ENCODE measurements around the gene MYO3B. TPM values are rescaled to one million over a fixed set of nuclear protein-coding genes. Genes with fewer than 3 reads are reported as not detected.

MYO3B gene
- total and polyA plus RNA-seq, 2 donors (not counting 3 experiments of a cell fraction or from before 2014, with no cell fraction given) = 0.03 TPM; not detected in 1

- Histone ChIP-seq H3K27ac (ENCODE audit: insufficient read depth, low read depth, low read length) (no peak overlapping the region), H3K36me3 (ENCODE audit: control insufficient read depth in 2 of 2, extremely low read depth in 1 of 2, insufficient read depth in 2 of 2, low read length in 2 of 2) (no peaks in the 10 kb centered on the region), H4K20me1 (replicated peaks; ENCODE audit: control insufficient read depth, extremely low read depth, insufficient read depth, low read length) (no peaks in the 10 kb centered on the region), H3K4me3 (replicated peaks in 1 of 3; ENCODE audit: insufficient read depth in 1 of 3, low read depth in 1 of 3, low read length in 3 of 3) (no peak overlapping the region), H3K9me3 (replicated peaks; ENCODE audit: control insufficient read depth, insufficient read depth, low read length) (no peaks in the 10 kb centered on the region), H3K9me1 (replicated peaks; ENCODE audit: control insufficient read depth, extremely low read depth, insufficient read depth, low read length) (no peaks in the 10 kb centered on the region), H3K4me2 (ENCODE audit: insufficient read depth, low read length) (no peak overlapping the region), H2AFZ (ENCODE audit: low read depth, low read length) (no peak overlapping the region), H3K4me1 (ENCODE audit: control insufficient read depth, extremely low read depth, insufficient read depth, low read length) (no peaks in the 10 kb centered on the region), H3K9ac (replicated peaks; ENCODE audit: extremely low read depth, insufficient read depth, low read length) (no peak overlapping the region), H3K27me3 (ENCODE audit: control insufficient read depth in 2 of 2, insufficient read depth in 2 of 2, low read length in 2 of 2) (peaks cover 0 to 5% of the 10 kb centered on the region in 2 experiments), H3K79me2 (ENCODE audit: control insufficient read depth, insufficient read depth, low read length) (no peaks in the 10 kb centered on the region)
- FAIRE-seq (no peak), DNase-seq (ENCODE audit: low read depth, low spot score) (no peak)
- intact Hi-C loops (cut with micrococcal nuclease) = no loop called here
- TF ChIP-seq JUN (IDR thresholded peaks at IDR 0.05; ENCODE audit: borderline replicate concordance, insufficient read depth, insufficient read length, low read depth) (no peak), POLR2A (IDR thresholded peaks at IDR 0.05; ENCODE audit: low read depth, low read length) (no peak), MYC (IDR thresholded peaks at IDR 0.05; ENCODE audit: low read depth, low read length) (no peak), GATA2 (IDR thresholded peaks at IDR 0.05; ENCODE audit: insufficient read depth, insufficient read length, low read depth, low read length) (no peak), FOS (IDR thresholded peaks at IDR 0.05; ENCODE audit: borderline replicate concordance, insufficient read depth, low read length) (no peak), CTCF (IDR thresholded peaks at IDR 0.05; ENCODE audit: extremely low read depth in 1 of 2, insufficient read depth in 1 of 2, low read depth in 1 of 2, low read length in 2 of 2) (no peak), POLR2AphosphoS5 (IDR thresholded peaks at IDR 0.05; ENCODE audit: insufficient read depth, low read depth, low read length) (no peak), EZH2 (IDR thresholded peaks at IDR 0.05; ENCODE audit: borderline replicate concordance, low read depth, low read length, severe bottlenecking) (no peak)
- TF ChIP-seq, protein P1, sequence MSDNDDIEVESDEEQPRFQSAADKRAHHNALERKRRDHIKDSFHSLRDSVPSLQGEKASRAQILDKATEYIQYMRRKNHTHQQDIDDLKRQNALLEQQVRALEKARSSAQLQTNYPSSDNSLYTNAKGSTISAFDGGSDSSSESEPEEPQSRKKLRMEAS (IDR thresholded peaks at IDR 0.05; ENCODE audit: insufficient read depth, insufficient read length) = no peak
- ChIA-PET POLR2A (no interaction called here), CTCF (no interaction called here)
- BruUV-seq (replicated peaks) = no TSS peak
- dilution Hi-C loops (cut with MboI; ENCODE audit: extremely low pct_ligation_motif_present, low sequenced_read_pairs) = no loop called here
These were observed 30.0 kb downstream of the MYO3B start for GRCh38 chr2:170207901-170208300.
